COLO668 (cell line): ENCODE data around the gene GBA2.
A peak's percentile ranks its signal among the peaks of the same experiment; 100 is the strongest.

Experiments used
- DNase-seq: peaks from one replicate; lab custom pipeline; 2025; ENCODE audit not compliant: unreplicated experiment; lab: John Stamatoyannopoulos, UW

GBA2 gene

DNA sequence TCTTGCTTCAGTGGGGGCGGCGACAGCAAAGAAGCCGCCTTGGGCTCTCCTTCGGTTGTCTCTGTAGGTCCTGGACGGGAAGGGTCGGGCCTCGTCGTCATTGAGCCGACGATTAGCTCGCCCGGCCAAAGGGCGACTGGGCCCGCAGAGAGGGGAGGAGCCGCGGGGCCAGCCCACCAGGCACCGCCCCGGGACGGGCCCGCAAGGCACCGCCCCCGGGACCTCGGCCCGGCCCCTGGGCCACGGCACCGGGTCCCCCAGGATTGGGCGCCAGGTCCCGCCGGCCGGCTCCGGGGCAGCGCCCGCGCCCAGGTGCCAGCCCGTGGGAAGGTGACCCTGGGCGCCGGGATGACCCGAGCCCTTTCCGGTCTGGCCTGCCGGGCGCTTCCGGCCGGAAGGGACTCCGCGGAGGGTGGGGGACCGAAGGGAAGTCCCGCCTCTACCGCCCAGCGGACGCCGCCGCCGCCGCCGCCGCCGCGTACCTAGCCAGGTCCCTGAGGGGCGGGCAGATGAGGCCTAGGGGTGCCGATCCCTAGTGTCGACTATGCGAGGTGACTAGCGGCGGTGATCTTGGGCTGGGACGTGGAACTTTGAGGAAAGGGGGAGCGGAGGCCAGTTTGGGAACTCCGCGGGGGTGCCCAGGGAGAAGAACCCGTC is at the start of gene GBA2, which contains the start of gene RGP1:
TSS of gene GBA2 (minus strand) at position 371 of the 657 bp plus-strand sequence. CDS start 524 bp downstream, outside the sequence.
TSS of gene RGP1 (plus strand) at position 430 of the 657 bp plus-strand sequence. CDS start 469 bp downstream, outside the sequence.
- DNase-seq = peak; percentile 88

- no peak for DNase-seq
Observed at GRCh38 chr9:35797311-35798109, 48.5 kb upstream of the GBA2 start.

- no peak for DNase-seq
Observed at GRCh38 chr9:35795695-35796094, 46.7 kb upstream of the GBA2 start.

- DNase-seq = no peak
Observed at GRCh38 chr9:35793461-35793860, 44.4 kb upstream of the GBA2 start.

DNA sequence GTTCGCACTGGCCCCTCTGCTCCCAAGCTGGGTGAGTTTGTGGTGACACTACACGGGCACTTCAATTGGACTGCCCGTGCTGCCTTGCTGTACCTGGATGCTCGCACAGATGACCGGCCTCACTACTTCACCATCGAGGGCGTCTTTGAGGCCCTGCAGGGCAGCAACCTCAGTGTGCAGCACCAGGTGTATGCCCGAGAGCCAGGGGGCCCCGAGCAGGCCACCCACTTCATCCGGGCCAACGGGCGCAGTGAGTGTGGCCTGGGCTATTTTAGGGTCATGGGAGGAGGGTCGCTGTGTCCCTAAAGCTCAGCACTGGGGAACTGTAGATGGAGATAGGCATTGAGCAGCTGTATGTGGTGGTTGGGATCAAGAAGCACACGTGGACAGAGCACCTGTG is 43.8 kb upstream of the GBA2 start:
- no peak for DNase-seq

GRCh38 chr9:35792024-35792813 is 43.2 kb upstream of the GBA2 start:
- no peak for DNase-seq

- no peak for DNase-seq
Observed at GRCh38 chr9:35791297-35791921, 42.4 kb upstream of the GBA2 start, which contains the start of gene NPR2. Gene NPR2, plus strand, starts transcription at chr9:35791591. Its CDS starts 818 bp downstream, at chr9:35792409.

GRCh38 chr9:35790385-35791296 is 41.6 kb upstream of the GBA2 start:
- peak; percentile 55 for DNase-seq

GRCh38 chr9:35790025-35790384 is 41.0 kb upstream of the GBA2 start:
- DNase-seq = no peak

DNA sequence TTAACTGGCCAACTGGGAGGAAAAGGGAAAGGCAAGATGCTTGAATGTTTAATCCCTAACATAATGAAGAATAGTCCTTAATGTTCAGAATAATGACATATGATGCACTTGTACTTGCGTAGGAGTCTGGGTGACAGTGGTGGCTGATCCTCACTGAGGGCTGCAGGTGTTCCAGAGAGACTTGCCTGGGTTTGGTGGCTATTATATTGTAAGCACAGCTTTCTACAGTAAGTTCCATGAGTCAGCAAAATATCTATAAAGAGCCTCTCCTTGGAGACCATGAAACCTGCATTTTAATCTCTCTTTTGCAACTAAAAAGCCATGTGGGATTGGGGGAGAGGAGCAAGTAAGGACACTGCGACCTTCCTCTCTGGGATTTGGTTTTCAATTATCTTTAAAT is 40.5 kb upstream of the GBA2 start:
- no peak for DNase-seq

DNA sequence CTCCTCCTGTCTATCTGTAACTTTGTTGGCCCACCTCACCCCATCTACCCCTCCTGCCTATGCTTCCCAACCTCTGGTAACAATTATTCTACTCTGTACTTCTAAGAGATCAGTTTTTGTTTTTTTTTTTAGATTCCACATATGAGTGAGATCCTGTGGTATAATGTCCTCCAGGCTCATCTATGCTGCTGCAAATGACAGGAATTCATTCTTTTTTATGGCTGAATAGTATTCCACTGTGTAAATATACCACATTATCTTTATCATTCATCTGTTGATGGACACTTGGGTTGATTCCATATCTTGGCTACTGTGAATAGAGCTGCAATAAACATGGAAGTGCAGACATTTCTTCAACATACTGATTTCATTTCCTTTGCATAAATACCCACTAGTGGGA is 34.4 kb upstream of the GBA2 start:
- no peak for DNase-seq

- DNase-seq = no peak
Observed at GRCh38 chr9:35781066-35781465, 32.0 kb upstream of the GBA2 start.

- DNase-seq = no peak
Observed at GRCh38 chr9:35778496-35778895, 29.5 kb upstream of the GBA2 start.

GRCh38 chr9:35776018-35776417 is 27.0 kb upstream of the GBA2 start:
- peak; percentile 71 for DNase-seq

DNA sequence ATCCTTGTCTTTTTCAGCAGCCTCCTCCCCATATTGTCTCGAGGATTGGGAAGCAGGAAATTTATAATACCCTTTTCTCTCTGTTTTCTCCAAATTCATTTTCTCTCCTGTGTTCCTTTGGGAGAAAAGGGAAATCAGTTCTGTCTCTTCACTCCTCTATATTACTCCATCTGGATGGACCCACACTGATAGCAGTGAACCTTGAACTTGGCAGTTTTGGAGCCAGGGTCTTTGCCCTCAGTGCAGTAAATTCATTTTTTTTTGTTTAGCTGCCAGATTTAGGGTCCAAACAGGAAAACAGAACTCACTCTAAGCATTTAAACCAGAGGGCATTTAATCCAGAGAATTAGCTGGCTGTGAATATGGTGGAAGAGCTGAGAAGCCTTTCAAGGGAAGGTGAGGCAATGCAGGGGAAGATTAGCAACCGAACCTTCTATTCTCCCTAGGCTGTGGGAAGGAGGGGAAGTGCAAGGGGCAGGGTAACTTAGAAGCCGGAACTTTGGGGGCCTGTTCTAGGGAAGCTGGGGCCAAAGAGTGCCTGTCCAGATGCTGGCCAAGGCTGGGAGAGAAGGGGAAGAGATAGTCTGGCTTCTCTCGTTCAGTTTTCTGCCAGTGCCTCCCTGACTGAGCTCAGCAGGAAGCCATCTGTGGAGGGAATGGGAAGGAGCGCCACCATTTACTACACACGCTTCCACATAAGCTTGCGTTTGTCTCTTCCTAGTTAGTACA is 26.0 kb upstream of the GBA2 start:
- peak; percentile 26 for DNase-seq

- no peak for DNase-seq
Observed at GRCh38 chr9:35771943-35772342, 22.9 kb upstream of the GBA2 start.

DNA sequence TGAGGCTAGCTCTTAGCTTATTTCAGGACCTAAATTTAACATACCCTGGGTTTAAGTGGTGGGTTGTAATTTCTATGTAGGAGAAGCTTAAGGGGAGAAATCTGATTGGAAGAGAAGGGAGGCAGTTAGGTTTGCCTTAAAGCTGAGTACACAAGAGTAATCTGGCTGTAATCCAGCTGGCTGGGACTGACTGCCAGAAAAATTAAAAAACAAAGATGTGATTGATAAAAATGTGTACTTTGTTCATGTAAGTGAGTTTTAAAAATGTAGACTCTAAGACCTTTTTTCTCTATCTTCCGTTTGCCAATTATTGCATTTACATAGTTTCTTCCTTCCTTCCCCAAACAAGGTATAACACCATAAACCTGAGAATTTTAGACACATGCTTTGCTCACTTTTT is 22.5 kb upstream of the GBA2 start:
- DNase-seq = peak; percentile 10

DNA sequence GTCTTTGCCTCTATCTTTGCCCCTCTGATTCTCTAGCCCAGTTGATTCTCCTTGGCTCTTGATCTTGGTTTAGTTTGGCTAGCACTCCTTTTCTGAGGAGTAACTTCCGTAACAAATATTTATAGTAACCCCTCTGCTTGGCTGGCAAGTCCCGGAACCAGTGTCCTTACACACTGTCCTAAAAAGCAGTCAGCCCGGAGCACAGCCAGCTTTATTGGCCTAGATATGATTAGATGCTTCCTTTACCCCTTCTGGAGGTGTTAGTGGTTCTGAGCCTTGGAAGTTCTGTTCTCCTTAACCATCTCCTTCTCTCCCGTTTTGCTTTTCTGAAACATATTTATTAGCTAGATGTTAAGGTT is 22.0 kb upstream of the GBA2 start:
- no peak for DNase-seq

DNA sequence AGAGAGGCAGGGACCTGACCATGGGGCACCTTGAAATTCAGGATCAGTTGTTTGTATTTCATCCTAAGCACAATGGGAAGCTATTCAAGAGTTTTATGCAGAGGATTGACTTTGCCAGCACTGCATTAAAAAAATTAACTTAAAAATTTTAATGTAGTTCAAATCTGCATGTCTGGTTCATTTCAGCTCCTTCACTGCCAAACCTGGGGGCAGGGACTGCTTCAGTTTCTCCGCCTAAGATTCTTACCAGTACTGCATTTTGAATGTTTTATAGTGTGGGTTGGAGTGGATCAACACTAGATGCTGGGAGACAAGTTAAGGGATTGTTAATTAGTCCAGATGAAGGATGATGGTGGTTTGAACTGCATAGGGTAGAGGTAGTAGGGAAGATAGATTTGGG is 20.7 kb upstream of the GBA2 start:
- DNase-seq = no peak
